NCI-H1417 (cell line): ENCODE data around the gene NELFA.

Experiments used
- DNase-seq, 3 experiments: peaks; one replicate each; lab custom pipeline; 2025; lab: John Stamatoyannopoulos, UW

The NELFA gene

DNA sequence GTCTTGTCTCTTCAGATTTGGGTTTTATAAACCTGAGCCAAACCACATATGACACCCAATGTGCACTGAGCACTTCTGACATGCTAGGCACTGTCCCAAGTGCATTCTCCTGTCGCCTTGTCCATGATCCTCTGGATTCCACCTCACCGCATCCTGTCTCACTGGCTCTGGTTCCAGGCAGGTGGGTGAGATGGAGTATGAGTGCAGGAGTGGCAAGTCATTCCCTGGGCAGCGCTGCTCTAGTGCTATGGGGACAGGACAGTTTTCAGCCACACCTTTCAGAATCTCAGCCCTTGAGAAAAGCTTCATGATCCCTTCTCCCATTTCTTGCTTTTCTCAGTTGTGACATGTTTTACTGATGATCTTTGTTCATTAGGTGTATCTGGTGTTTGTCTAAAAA is 71.2 kb downstream of the NELFA start:
- no peak for DNase-seq

GRCh38 chr4:1933700-1934099 is 75.1 kb downstream of the NELFA start:
- DNase-seq: peak in 1 of 3 experiments; percentile 7

DNA sequence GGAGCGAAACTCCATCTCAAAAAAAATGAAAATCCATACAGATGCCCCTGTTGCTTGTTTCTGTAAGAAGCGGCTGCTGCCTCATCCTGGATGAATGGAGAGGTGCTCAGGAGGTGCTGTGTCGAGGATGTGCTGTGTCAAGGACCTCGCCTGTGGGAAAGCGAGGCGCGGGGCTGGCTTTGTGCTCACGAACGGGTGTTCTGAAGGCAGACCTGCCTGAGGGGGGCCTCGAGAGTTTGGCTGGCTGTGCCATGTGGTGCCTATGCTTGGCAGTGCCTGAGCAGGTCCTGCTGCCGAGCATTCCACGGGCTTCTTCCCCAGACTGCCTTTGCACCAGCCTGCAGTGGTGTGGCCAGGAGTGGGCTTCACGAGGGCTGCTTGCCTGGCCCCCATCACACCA is 76.0 kb downstream of the NELFA start:
- no peak for DNase-seq
